Hematopoietic multipotent progenitor cell treated with erythropoietin and hydrocortisone succinate and interleukin-3 and kit ligand, for 17 days (in vitro differentiated cells): ENCODE results near the gene ABR.
"Not testable (repeated sequence)": the region's sequence is repeated elsewhere in the genome, so short reads cannot be mapped to it uniquely, and the experiment has no call there.

Experiments used
- DNase-seq: peaks from one replicate; pipeline ENCODE4 v3.0.0-alpha.2; 2015; ENCODE audit warnings: low spot score

The ABR gene

DNA sequence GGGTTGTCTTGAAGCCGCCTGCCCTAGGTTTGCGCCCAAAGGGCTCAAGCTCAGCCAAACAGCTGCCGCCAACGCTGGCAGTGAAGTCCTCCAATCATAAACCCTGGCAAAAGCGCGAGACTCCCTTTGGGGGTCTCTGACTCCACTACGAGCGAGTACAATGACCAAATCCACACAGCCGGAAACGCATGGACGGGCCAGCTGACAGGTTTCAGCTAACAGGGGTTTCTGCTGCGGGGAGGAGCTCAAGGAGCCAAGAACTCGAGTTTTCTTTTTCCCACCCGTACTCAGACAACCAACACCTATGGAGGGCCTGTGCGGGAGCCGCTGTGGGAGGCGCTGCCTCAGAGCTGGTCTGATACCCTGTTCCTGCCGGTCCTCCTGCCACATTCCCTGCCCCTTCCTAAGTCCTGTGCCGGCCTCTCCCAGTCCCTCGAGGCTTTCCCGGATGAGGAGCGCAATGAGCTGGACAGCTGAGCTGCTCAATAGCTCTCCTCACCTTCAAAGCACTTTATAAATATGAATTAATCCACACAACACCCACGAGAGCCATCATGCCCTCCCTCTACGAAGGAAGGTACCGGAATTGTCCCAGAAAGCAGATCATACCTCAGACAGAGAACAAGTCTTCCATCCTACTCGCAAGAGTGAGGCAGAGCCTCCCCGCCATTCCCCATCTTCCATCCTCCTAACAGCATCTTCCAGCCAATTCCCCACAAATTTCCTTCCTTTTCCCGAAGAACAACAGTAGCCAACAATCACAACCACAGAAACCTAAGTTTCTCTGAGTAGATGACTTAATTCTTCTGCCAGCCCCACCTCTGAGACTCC lies 6.1 kb downstream of the ABR start:
- no peak for DNase-seq

DNA sequence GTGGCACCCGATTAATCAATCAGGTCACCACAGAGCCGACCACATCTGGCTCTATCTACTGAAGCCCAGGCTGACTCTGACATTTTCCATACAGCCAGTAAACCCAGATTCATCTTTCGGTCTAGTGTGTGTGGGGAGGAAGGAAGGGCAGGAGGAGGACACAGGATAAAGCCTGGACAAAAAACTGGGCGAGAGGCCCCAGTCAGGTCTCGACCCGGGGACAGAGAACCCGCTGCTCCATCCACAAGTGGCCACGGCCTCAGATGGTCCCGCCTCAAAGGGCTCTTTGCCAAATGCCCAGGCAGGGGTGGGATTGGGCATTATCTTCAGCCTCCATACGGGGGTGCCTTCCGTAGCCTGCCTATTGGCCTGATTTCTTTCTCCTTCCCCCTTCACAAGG lies 7.8 kb downstream of the ABR start:
- no peak for DNase-seq

DNA sequence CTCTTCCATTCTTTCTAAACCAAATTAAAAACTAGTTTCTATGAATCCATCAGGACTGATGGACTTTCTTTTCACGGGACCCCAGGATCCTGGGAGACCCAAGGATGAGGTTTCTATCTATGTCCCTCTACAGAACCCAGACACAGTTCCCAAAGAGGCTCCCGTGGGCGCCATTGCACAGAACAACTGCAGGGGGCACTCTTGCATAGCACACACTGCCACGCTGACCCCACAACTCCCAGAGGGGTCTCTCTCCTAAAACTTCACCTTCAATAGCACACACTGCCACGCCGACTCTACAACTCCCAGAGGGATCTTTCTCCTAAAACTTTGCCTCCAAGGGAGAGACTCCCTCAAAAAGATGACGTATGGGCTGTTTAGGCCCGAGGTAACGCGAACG lies 9.0 kb downstream of the ABR start:
- no peak for DNase-seq

DNA sequence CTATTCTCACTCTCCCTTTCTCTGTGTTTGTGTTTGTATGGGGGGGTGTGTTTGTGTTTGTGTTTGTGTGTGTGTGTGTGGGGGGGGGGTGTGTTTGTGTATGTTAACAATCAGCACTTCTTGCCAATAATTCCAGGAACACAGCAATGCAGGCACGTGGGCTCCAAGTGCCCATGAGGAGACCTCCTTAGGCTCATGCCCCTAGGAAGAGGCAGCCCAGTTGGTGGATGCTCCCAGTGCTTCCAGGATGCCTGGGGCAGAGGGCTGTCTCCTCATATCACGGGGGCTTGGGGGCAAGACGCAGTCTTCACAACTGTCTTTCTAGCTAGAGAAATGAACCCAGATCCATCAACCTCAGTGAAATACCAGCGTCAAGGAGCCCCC lies 9.9 kb downstream of the ABR start:
- DNase-seq: no peak

DNA sequence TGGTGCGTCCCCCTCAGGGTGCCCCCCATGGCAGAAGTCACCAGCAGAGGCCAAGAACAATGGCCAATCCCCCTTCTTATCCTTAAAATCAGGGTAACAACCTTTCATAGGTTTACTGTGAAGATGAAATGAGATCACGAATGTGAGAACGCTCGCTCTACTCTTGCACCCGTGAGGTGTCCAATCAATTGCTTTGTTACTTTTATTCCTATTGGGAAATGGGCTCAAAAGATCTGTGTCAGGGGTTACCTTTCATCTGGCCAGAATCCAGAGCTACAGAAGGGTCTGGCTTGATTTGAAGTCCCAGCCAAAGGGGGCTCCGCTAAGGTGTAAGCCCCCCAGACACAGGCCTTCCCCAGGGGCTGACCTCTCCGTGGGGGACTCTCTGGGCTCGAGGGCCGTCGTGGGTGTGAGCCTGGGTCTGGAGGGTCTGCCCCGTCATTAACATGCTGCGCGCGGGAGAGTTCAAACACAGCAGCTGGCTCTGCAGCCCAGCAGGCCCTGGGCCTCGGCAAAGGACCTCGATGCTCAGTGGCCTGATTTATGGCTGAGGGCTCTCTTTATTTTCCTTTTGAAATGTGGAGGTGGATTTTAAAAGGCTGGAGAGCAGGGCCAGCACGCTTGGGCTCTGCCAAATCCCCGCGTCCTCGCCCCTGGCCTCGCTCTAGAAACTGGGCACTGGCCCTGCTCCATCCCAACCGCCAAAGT lies 10.4 kb downstream of the ABR start:
- no peak for DNase-seq

DNA sequence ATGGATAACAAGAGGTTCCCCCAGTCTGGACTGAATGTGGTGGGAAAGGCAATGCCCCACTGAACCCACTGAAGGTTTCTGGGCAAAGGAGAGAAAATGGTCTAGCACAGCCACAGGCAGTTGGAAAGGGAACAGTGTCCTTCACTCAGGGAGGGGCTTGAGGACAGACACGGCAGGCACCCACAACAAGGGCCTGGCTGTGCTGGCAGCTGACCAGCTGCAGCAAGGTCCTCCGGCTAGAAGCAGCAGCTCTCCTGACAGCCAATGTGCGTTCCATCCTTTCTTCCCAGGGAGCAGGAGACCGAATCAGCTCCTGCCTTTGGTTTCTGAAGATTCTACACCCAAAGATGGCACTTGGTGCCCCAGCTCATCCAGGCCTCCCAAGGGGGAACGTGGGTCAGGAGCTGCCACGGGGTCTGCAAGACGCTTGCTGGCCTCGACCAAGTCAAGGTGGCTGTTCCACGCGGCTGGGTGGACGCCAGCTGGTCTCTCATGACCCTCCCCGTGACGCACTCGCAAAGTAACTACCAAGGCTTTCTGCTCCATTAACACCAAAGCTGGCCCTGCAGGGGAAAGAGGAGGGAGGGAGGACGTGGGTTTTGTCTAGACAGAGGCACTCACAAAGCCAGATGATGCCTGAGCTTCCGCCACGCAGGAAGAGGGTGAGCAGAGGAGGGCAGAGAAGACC lies 11.1 kb downstream of the ABR start:
- no peak for DNase-seq

DNA sequence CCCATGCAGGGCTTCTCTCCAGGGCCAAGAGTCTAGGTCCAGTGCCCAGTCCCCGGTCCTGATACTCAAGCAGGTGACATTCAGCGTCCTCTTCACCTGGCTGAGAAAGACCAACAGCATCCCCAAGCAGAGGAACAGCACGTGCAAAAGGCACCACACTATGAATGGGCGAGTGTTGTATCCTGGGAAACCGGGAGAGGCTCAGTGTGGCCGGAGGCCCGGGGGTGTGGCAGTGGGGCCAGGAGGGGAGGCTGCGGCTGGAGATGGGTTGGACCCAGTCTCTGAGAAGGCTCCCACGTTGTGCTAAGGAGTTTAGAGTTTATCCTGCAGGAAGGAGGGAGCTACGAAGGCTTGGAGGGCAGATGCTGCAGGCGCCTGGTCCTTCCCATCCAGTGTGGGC lies 13.5 kb downstream of the ABR start:
- DNase-seq: no peak

DNA sequence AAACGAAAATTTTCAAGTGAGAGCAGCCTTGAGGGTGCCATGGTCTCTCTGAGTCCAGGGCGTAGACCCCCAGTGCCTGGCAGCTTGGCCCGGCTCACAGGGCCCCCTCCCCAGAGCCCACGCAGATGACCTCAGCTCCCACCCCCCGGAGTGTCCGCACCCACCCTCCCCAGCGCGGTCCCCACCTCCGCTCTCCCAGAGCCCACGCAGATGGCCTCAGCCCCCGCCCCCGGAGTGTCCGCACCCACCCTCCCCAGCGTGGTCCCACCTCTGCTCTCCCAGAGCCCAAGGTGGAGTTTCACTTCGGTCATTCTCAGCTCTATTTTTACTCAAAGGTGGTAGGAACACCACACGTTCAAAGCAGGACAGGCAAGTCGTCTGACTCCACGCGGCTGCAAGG lies 13.9 kb downstream of the ABR start:
- no peak for DNase-seq

DNA sequence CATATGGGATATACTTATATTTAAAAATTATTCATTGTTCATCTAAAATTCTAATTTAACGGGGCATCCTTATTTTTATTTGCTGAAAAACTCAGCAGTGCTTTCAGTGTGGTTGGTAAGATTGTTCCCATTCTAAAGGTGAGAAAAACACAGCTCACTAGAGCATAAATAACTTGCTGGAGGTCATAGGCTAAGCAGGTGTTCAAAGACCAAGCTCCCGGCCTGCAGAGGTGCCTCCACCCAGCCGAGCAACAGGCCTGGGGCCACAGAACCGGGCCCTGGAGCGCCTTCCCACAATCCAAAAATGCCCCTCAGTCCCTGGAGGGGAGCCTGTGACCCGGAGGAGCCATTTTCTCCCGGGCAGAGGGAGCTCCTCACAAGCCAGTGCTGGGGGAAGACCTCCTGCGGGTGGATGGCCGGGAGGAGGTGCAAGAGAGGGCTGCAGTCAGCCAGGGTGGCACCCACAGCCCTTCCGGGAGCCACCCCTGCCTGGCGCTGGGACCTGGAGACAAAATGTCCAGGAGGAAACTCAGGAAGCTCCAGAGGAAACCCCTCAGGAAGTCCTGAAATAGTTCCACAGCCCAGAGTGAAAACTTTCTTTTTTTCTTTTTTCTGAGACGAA lies 14.7 kb downstream of the ABR start:
- DNase-seq: no peak

DNA sequence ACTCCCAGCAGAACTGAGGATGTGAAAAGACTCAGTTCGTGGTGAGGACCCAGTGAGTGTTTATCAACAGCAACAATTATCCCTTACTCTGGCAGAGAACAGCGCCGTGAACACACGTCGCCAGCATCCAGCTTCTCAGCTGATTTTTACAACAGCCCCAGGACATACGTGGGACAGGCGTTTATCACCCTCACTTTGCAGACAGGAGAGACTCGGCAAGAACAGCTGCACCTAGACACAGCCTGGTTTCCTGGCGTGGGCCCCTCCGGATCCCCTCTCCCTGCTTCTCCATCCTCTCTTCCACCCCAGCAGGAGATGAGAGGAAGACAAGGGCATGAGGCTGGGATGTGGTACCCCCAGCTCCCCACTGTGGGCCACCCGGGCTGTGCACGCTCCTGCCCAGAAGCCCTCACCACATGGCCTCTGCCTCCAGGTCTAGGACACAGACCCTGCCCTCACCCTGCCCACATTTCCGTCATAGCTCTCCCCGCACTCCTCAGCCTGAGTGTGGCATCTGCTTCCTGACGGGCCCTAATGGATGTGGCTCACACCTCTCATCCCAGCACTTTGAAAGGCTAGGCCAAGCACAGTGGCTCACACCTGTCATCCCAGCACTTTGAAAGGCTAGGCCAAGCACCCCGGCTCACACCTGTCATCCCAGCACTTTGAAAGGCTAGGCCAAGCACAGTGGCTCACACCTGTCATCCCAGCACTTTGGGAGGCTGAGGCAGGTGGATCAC lies 17.5 kb downstream of the ABR start:
- DNase-seq: no peak

DNA sequence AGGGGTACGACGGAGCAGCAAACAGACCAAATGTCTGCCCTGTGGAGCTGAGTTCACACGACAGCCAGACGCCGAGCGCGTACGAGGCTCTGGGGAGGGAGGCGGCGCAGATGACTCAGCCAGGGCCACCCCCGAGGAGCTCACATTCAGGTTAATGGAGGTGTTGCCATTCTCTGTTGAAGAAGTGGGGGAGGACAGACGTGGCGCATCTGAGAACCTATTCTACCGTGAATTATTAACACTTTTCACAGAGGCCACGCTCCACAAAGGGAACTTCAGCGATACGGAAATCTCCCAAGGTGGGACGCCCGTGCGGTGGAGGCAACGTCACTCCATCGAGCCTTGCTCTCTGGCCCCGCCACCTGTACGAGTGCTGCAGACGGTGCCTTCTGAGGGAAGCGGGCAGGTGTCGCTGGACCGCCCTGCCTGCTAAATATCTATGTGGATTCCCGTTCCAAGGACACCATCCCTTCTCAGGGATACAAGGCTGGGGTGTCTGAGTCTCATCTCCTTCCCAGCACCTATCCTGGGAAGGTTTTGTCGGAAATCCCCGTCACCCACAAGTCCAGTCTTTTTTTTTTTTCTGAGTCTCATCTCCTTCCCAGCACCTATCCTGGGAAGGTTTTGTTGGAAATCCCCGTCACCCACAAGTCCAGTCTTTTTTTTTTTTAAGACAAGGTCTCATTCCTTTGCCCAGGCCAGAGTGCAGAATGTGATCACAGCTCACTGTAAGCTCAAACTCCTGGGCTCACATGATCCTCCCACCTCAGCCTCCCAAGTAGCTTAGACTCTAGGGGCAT lies 19.0 kb downstream of the ABR start:
- DNase-seq: no peak

DNA sequence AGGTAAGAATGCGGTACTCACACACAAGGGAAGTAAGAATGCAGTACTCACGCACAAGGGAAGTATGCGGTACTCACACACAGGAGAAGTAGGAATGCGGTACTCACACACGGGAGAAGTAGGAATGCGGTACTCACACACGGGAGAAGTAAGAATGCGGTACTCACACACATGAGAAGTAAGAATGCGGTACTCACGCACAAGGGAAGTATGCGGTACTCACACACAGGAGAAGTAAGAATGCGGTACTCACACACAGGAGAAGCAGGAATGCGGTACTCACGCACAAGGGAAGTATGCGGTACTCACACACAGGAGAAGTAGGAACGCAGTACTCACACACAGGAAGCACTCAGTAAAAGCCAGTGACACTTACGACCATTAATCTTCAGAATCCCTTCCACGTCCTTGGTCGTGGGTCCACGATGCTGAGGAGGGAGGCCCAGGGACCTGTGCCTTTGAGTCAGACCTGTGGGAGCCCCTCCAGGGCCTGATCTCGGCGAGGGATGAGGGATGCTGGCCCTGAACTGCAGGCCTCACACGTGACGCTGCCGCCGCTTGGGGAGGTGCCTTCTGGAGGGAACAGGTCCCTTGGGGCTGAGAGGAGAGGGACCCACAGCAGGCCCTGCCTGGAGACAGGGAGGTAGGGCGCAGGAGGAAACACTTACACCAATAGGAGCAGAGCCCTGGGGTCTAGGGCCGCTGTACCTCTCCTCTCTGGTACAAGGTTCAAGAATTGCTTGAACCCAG lies 20.2 kb downstream of the ABR start:
- no peak for DNase-seq

DNA sequence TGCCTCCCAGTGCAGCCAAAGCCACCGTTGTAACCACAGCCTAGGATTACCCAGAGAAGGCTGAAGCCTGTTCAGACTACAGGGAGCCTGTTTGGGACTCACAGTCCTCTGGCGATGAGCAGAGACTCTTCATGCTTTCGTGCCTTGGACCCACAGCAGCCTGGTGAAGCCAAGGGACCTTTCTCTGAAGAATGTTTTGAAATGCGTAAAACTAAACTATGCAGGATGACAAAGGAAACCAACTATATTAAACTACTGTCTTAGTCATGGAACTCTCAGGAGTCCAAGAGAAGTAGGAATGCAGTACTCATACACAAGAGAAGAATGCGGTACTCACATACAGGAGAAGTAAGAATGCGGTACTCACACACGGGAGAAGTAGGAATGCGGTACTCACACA lies 20.9 kb downstream of the ABR start:
- DNase-seq: no peak

DNA sequence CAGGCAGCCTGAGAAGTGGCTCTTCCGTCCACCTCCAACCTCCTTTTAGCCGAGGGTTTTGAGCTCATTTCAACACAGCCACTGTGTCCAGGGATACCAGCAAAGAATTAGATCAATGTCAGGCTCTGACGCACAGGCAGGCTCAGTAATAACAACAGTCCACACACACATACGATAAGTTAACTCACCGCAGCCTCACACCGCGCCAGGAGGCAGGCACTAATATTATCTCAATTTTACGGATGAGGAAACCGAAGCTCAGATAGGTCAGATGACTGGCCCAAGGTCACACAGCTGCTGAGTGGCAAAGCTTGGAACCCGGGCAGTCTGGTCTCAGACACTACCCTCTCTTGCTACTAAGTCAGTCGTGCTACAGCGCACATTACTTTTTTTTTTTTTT lies 22.9 kb downstream of the ABR start:
- DNase-seq: no peak

DNA sequence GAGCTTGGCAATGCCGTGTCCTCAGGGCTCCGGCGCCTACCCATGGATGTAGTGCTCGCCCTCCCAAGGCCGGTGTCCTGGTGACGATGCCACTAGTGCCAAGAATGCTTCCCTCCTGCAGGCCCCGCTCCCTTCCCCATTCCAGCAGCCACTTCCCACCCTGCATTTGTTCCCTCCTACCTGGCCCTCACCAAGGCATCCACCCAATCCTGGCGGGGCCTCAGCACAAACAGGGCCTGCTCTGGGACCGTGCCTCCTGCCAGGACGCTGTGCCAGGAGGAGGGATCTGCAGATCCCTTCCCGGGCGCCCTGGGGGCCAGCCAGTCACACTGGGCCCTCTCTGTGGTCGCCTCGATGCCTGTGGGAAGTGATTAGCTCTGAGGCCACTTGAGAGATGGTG lies 25.1 kb downstream of the ABR start:
- no peak for DNase-seq

DNA sequence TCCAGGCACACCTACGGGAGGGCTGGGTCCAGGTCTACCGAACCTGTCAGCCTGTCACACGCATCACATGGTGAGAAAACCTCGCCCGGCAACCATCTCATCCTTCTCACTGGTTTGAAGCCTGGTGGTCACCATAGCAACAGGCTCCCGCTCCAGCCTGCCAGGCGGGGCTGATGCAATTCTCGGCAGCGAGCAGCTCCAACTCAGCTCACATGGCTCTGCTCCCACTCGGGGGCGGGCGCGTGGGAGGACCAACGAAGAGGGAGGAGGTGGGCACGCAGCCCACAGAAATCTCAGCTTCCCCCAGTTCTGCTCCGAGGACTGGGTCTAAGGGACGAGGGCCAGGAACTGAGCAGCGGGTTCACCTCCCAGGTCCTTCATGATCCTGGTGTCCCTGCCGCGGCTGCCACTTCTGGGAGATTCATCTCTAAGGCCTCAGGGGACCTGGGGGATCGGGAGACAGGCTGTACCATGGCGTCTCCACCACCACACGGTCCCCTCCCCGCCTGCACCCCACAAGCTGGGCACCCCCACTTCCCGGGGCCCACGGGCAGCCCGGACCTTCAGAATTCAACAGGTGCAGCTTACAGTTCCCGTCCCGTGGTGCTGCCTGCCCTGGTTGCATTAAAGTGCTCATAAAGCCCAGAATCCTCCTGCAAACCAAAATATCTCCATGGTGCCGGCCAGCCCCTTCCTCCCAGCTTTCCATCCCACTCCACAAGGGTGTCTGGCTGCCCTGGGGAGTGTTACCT lies 25.8 kb downstream of the ABR start:
- no peak for DNase-seq

DNA sequence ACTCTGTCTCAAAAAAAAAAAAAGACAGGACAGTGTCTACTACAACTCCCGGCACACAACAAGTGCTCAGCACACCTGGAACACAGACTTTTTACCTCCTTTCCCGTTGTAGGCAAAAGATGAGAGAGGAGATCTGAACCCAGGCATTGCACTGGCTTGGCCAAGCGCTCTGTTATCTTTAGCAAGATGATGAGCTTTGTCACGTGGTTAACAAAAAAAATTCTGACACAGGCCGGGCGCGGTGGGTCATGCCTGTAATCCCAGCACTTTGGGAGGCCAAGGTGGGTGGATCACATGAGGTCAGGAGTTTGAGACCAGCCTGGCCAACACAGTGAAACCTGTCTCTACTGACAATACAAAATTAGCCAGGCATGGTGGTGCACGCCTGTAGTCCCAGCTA lies 27.2 kb downstream of the ABR start:
- DNase-seq: not testable (repeated sequence)

DNA sequence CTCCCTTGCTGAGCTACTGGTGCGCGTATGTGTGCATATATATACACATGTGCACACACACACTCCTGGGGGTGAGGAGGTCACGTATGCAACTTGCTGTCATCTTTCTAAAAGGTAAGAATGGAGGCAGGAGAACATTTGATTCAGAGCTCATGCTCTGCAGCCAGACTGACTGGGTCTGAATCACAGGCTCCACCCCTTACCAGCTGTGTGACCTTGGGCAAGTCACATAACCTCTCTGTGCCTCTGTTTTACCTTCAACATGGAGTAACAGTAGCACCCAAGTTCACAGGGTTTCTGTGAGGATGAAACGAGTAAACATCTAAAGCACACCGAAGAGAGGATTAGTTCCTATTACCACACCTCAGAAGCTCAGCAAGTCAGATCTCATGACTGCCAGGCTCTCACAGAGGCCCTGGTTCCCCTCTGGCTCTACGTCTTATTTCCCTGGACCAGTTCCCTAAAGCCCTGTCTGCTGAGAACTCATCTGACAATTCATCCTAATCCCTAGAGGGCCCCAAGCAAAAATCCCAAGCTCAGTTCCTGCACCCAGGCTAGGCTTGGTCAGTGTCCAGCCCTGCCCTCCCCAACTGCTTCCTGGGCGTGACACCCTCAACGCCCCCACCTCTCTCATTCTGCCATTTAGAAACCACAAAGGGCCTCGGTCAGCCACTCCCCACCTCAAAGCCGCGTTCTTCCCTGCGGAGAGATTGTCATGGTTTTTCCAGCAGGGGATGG lies 28.7 kb downstream of the ABR start:
- no peak for DNase-seq

DNA sequence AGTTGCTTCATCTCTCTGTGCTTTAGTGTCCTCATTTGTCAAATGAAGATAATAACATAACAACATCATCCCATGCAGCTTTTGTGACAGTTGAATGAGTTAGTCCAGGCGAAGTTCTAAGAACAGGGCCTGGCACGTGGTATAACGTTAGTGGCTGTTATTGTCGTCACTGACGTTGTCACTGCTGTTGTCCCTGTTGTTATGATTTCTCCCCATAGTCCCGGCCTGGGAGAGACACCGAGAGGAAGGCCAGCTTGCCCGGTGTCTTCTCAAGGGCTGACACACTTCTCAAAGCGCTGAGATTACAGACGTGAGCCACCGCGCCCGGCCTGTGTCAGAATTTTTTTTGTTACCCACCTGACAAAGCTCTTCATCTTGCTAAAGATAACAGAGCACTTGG lies 29.9 kb downstream of the ABR start:
- no peak for DNase-seq
